Measurements from ENCODE around the gene MACF1.

DNA sequence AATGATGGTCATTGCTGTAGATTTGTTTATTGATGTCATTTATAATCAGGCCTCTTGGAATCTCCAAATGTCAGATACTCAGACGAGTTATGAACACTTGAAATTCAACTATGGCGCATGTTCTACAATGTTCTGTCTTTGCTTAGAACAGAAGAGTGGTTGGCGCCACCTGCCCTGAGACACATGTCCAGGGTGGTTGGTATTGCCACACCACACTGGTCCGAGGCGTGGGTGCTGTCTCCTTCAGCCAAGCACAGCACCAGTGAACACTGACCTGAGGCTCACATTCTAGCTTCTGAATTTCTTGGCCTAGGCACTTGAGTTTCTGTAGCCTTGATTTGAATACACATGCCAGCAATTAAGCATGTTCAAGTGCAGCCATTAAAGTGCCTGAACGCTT lies 276.8 kb downstream of the MACF1 start:
- TF ChIP-seq EZH2 (IDR thresholded peaks at IDR 0.05; ENCODE audit: low read depth), result no peak
- TF ChIP-seq, protein P1, sequence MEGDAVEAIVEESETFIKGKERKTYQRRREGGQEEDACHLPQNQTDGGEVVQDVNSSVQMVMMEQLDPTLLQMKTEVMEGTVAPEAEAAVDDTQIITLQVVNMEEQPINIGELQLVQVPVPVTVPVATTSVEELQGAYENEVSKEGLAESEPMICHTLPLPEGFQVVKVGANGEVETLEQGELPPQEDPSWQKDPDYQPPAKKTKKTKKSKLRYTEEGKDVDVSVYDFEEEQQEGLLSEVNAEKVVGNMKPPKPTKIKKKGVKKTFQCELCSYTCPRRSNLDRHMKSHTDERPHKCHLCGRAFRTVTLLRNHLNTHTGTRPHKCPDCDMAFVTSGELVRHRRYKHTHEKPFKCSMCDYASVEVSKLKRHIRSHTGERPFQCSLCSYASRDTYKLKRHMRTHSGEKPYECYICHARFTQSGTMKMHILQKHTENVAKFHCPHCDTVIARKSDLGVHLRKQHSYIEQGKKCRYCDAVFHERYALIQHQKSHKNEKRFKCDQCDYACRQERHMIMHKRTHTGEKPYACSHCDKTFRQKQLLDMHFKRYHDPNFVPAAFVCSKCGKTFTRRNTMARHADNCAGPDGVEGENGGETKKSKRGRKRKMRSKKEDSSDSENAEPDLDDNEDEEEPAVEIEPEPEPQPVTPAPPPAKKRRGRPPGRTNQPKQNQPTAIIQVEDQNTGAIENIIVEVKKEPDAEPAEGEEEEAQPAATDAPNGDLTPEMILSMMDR (conservative IDR thresholded peaks at IDR 0.05), result no peak

All from PC-9 (cell line).